ENCODE results near the gene POU6F2. TPM values are rescaled to one million over a fixed set of nuclear protein-coding genes. Genes with fewer than 3 reads are reported as not detected.

POU6F2 gene
- total RNA-seq, 1 experiment from 2014 or later, result 0.64 TPM

DNA sequence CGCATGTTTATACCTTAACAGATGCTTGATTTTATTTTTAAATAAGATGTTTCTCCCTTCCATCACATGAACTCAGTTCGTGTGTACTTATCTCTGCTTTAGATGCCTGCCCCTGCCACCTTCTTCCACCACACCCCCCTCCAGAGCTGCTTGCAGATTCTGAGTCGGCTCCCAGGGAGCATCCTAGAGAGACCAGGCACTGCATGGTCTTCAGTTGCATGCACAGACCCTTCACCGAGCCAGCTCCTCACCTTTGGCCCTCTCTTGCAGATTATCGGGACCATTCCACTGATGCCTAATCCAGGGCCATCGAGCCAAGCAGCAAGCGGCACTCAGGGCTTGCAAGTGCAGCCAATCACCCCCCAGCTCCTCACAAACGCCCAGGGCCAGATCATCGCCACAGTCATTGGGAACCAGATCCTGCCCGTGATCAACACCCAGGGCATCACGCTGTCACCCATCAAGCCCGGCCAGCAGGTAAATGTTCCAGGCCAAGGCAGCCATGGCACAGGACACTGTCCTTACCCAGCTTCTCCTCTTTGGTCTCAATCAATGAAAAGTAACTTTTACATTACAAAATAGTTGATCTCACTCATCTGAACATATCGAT, 455.2 kb downstream of the POU6F2 start:
- CTCF ChIA-PET, result no interaction called here
- peaks cover 57% of the 10 kb centered on the region for H3K27me3 Mint-ChIP-seq (ENCODE audit: unreplicated experiment)

DNA sequence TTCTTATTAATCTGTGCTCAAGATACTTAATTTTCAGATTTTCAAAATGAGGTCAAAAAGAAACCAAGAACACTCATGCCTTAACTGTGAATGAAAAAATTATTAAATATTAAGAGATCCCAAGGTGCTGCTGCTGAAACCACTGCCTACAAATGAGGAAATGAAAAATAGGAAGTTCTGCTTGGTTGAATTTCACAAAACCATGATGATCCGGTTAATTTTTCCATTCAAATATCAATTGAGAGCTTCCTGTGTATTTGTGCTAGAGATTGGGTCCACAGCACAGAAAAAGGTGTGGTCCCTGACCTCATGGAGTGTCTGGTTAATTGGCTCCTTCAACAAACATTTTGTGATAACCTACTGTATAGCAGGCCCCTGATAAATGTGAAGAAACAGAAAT, 455.8 kb downstream of the POU6F2 start:
- TF ChIP-seq, protein P1, sequence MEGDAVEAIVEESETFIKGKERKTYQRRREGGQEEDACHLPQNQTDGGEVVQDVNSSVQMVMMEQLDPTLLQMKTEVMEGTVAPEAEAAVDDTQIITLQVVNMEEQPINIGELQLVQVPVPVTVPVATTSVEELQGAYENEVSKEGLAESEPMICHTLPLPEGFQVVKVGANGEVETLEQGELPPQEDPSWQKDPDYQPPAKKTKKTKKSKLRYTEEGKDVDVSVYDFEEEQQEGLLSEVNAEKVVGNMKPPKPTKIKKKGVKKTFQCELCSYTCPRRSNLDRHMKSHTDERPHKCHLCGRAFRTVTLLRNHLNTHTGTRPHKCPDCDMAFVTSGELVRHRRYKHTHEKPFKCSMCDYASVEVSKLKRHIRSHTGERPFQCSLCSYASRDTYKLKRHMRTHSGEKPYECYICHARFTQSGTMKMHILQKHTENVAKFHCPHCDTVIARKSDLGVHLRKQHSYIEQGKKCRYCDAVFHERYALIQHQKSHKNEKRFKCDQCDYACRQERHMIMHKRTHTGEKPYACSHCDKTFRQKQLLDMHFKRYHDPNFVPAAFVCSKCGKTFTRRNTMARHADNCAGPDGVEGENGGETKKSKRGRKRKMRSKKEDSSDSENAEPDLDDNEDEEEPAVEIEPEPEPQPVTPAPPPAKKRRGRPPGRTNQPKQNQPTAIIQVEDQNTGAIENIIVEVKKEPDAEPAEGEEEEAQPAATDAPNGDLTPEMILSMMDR (IDR thresholded peaks at IDR 0.05; ENCODE audit: unreplicated experiment), result no peak
- DNase-seq, result no peak
- H3K27me3 Mint-ChIP-seq (ENCODE audit: unreplicated experiment), result peaks cover 59% of the 10 kb centered on the region

More for the DNA sequence above, 455.2 kb downstream of the POU6F2 start:
- H3K27ac Mint-ChIP-seq (ENCODE audit: unreplicated experiment), result no peak overlapping the region
- DNase-seq, result no peak
- intact Hi-C loops (cut with micrococcal nuclease; ENCODE audit: unreplicated experiment), result no loop called here
- H3K4me1 Mint-ChIP-seq (ENCODE audit: low read depth, unreplicated experiment), result peaks cover 16% of the 10 kb centered on the region
- H3K4me3 Mint-ChIP-seq (ENCODE audit: low read depth, unreplicated experiment), result no peak overlapping the region
- no peaks in the 10 kb centered on the region for H3K9me3 Mint-ChIP-seq (ENCODE audit: low read depth, unreplicated experiment)
- no TSS peak for BruUV-seq (replicated peaks)
- H3K36me3 Mint-ChIP-seq (ENCODE audit: insufficient read depth, unreplicated experiment), result no peaks in the 10 kb centered on the region
- TF ChIP-seq, protein P1 (IDR thresholded peaks at IDR 0.05; ENCODE audit: unreplicated experiment), result no peak

DNA sequence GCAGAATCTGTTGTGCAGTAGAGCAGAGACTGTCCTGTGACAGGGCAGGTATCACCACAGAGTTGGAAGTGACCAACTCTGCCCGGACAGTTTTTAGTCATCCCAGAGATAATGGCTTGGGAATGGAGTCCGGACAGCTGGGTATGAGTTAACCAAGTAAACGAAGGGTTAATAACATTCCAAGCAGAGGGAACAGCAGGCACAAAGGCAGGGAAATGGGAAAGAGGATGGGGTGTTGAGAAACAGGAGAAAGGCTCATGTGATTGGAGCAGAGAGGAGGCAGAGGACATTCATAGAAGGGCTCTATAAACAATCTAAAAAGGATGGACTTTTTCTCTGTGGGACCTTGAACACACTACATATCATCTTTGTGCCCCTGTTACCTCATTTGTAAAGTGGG, 456.3 kb downstream of the POU6F2 start:
- intact Hi-C loops (cut with micrococcal nuclease; ENCODE audit: unreplicated experiment), result no loop called here
- Mint-ChIP-seq H3K27me3 (ENCODE audit: unreplicated experiment) (peaks cover 59% of the 10 kb centered on the region), H3K4me1 (ENCODE audit: low read depth, unreplicated experiment) (peaks cover 5% of the 10 kb centered on the region), H3K27ac (ENCODE audit: unreplicated experiment) (no peak overlapping the region), H3K9me3 (ENCODE audit: low read depth, unreplicated experiment) (no peaks in the 10 kb centered on the region), H3K36me3 (ENCODE audit: insufficient read depth, unreplicated experiment) (no peaks in the 10 kb centered on the region), H3K4me3 (ENCODE audit: low read depth, unreplicated experiment) (no peak overlapping the region)
- TF ChIP-seq, protein P1 (IDR thresholded peaks at IDR 0.05; ENCODE audit: unreplicated experiment), result no peak
- CTCF ChIA-PET, result no interaction called here
- no peak for DNase-seq
- BruUV-seq (replicated peaks), result no TSS peak

More for the DNA sequence above, 455.8 kb downstream of the POU6F2 start:
- Mint-ChIP-seq H3K27ac (ENCODE audit: unreplicated experiment) (no peak overlapping the region), H3K4me3 (ENCODE audit: low read depth, unreplicated experiment) (no peak overlapping the region), H3K9me3 (ENCODE audit: low read depth, unreplicated experiment) (no peaks in the 10 kb centered on the region), H3K4me1 (ENCODE audit: low read depth, unreplicated experiment) (peaks cover 10% of the 10 kb centered on the region), H3K36me3 (ENCODE audit: insufficient read depth, unreplicated experiment) (no peaks in the 10 kb centered on the region)
- no TSS peak for BruUV-seq (replicated peaks)
- CTCF ChIA-PET, result no interaction called here
- intact Hi-C loops (cut with micrococcal nuclease; ENCODE audit: unreplicated experiment), result no loop called here

DNA sequence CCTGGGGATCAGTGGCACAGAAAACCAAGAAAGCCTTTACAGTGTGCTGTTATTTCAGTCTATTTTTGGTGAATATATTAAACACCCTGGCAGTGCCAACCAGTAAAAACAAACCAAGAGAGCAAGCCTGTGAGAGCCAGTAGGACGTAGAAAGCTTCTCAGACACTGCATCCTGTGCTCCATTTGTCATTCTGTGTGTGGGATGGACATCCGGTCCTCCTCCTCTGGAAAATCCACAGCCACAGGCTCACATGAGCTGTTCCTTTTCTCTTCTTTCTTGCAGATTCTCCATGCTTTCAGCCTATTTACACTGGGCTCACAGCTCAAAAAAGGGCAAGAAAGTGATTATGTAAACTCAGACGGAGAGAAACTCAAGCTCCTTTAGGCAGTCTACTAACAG, 468.8 kb downstream of the POU6F2 start:
- Mint-ChIP-seq H3K4me3 (ENCODE audit: low read depth, unreplicated experiment) (no peak overlapping the region), H3K4me1 (ENCODE audit: low read depth, unreplicated experiment) (no peaks in the 10 kb centered on the region), H3K27ac (ENCODE audit: unreplicated experiment) (no peak overlapping the region), H3K9me3 (ENCODE audit: low read depth, unreplicated experiment) (no peaks in the 10 kb centered on the region), H3K27me3 (ENCODE audit: unreplicated experiment) (peaks cover 39% of the 10 kb centered on the region), H3K36me3 (ENCODE audit: insufficient read depth, unreplicated experiment) (no peaks in the 10 kb centered on the region)
- CTCF ChIA-PET, result no interaction called here
- intact Hi-C loops (cut with micrococcal nuclease; ENCODE audit: unreplicated experiment), result loop anchor here (10.0 kb wide), 1 partner anchor 982 kb away; no protein-coding TSS in a partner anchor
- DNase-seq, result no peak
- BruUV-seq (replicated peaks), result no TSS peak
- TF ChIP-seq, protein P1 (IDR thresholded peaks at IDR 0.05; ENCODE audit: unreplicated experiment), result no peak
